Ascending aorta (tissue), 2 donors: ENCODE measurements around the gene LDB1. TPM values are rescaled to one million over a fixed set of nuclear protein-coding genes. Genes with fewer than 3 reads are reported as not detected.

Experiments
- DNase-seq, 2 donors: peaks; one replicate each; pipeline ENCODE4 v3.0.0-alpha.2; 2019; ENCODE audit warnings: low spot score in 2 of 2
- H3K27ac ChIP-seq, 2 donors: fragments of 200-600 bp; sonication (generic); one replicate each; pipeline ENCODE4 v1.5.1; 2016 to 2017; ENCODE audit warnings: mild to moderate bottlenecking in 1 of 2
- H3K27me3 ChIP-seq: fragments of 200-600 bp; sonication (generic); one replicate; pipeline ENCODE4 v1.5.1; 2017
- H3K36me3 ChIP-seq, 2 donors: fragments of 200-600 bp; sonication (generic); one replicate each; pipeline ENCODE4 v1.5.1; 2016
- H3K4me1 ChIP-seq, 2 donors: fragments of 200-600 bp; sonication (generic); one replicate each; pipeline ENCODE4 v1.5.1; 2016 to 2017; ENCODE audit warnings: mild to moderate bottlenecking in 1 of 2
- H3K4me3 ChIP-seq, 2 donors: fragments of 200-600 bp; sonication (generic); one replicate each; pipeline ENCODE4 v1.5.1; 2016 to 2017; ENCODE audit warnings: mild to moderate bottlenecking in 1 of 2
- H3K9me3 ChIP-seq, 2 donors: fragments of 200-600 bp; sonication (generic); one replicate each; pipeline ENCODE4 v1.5.1; 2016
- intact Hi-C: fragments of 100-400 bp; cut with DNase I; formaldehyde crosslinking; loops from one replicate; pipeline ENCODE4 v1.15.1; 2023
- total RNA-seq: library from RNA; depleted of rRNA; stranded (reverse); fragments of >200 nt; gene quantifications from one replicate; pipeline ENCODE4 v1.1.0, GENCODE V29; 2016
- TF ChIP-seq, protein P1 (sequence below), 3 experiments: fragments of 200-600 bp in 2 of 3; fragments of 450-650 bp in 1 of 3; sonication (generic) in 2 of 3; IDR thresholded peaks; one replicate each; pipeline ENCODE4 v1.5.1; 2016 to 2019; ENCODE audit warnings: antibody characterized with exemption in 3 of 3, mild to moderate bottlenecking in 1 of 3, moderate library complexity in 1 of 3

LDB1 gene
- total RNA-seq, 1 donor from 2014 or later = 29.8 TPM

DNA sequence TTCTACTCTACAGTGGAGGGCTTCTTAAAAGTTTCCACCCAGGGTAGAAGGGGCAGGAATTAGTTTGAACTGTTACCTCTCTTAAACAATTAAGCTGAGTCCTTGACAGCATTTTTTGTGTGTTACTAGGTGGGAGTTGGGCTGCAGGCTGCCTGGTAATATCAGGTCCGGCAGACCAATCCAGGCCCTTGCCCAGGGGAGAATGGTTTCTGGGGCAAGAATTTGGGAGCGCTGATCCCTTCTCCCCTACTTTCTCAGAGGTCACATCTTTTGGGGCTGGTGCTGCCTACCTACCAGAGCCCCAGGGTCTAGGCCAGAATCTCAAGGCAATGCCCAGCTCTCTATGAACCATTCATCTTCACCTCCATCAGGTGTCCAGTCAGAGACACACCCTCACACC is 14.2 kb upstream of the LDB1 start:
- no peaks in the 10 kb centered on the region for H3K27me3 ChIP-seq
- intact Hi-C loops = loop anchor here (5.0 kb wide), 1 partner anchor 77 kb away; the partner anchor contains the start of gene ARMH3
- peak overlapping the region; percentile 76 to 81 for H3K4me3 ChIP-seq
- peak overlapping the region; percentile 93 to 97 for H3K27ac ChIP-seq
- DNase-seq = no peak
- TF ChIP-seq, protein P1, sequence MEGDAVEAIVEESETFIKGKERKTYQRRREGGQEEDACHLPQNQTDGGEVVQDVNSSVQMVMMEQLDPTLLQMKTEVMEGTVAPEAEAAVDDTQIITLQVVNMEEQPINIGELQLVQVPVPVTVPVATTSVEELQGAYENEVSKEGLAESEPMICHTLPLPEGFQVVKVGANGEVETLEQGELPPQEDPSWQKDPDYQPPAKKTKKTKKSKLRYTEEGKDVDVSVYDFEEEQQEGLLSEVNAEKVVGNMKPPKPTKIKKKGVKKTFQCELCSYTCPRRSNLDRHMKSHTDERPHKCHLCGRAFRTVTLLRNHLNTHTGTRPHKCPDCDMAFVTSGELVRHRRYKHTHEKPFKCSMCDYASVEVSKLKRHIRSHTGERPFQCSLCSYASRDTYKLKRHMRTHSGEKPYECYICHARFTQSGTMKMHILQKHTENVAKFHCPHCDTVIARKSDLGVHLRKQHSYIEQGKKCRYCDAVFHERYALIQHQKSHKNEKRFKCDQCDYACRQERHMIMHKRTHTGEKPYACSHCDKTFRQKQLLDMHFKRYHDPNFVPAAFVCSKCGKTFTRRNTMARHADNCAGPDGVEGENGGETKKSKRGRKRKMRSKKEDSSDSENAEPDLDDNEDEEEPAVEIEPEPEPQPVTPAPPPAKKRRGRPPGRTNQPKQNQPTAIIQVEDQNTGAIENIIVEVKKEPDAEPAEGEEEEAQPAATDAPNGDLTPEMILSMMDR (IDR thresholded peaks at IDR 0.05) = no peak
- no peaks in the 10 kb centered on the region for H3K9me3 ChIP-seq
- peaks cover 18 to 20% of the 10 kb centered on the region in 2 donors for H3K36me3 ChIP-seq
- H3K4me1 ChIP-seq = peaks cover 5 to 17% of the 10 kb centered on the region in 2 donors

DNA sequence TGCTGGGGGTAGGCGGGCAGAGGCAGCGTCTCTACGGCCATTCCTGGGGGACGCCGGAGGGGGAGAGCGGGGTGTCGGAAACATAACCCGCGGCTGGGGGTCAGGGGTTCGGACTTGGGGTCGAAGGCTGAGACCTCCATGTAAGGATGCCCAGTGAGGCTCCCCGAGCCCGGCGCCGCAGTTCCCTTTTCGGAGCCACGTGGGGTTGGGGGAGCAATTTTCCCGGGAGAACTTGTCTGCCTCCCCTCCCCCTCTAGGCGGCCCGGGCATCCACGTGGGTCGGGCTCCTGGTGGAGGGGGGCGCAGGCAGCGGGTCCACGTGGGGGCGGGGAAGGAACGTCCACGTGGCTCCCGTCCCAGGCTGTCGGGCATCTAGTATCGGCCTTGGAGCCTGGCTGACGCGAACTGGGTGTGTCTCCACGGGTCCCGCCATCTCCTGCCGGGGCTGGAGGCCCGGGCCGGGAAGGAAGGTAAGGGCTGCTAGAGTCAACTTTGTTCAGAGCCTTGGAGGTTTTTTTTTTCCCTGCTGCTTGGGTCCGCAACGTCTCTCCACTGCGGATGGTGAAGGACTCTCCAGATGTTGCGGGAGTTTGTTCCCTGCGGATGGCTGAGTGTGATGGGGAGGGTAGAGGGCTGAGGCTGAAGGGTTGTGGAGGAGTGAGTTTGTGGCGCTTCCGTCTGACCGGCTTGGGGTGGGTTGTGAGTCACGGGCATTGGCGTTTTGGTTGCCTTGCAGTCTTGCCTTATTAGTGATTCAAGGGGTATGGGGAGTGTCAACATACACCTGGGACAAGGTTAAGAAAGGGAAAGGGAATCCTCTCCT is 13.4 kb upstream of the LDB1 start:
- peak overlapping the region; percentile 93 to 97 for H3K27ac ChIP-seq
- peak overlapping the region; percentile 76 to 81 for H3K4me3 ChIP-seq
- intact Hi-C loops = loop anchor here (1.0 to 5.0 kb wide), 3 partner anchors 13 to 111 kb away; partner anchors contain the start of genes ARMH3, GBF1 and LDB1
- no peaks in the 10 kb centered on the region for H3K27me3 ChIP-seq
- peaks cover 5 to 17% of the 10 kb centered on the region in 2 donors for H3K4me1 ChIP-seq
- TF ChIP-seq, protein P1 (IDR thresholded peaks at IDR 0.05) = no peak
- no peaks in the 10 kb centered on the region for H3K9me3 ChIP-seq
- DNase-seq = peak in 1 of 2 donors; percentile 85
- peaks cover 9 to 11% of the 10 kb centered on the region in 2 donors for H3K36me3 ChIP-seq

DNA sequence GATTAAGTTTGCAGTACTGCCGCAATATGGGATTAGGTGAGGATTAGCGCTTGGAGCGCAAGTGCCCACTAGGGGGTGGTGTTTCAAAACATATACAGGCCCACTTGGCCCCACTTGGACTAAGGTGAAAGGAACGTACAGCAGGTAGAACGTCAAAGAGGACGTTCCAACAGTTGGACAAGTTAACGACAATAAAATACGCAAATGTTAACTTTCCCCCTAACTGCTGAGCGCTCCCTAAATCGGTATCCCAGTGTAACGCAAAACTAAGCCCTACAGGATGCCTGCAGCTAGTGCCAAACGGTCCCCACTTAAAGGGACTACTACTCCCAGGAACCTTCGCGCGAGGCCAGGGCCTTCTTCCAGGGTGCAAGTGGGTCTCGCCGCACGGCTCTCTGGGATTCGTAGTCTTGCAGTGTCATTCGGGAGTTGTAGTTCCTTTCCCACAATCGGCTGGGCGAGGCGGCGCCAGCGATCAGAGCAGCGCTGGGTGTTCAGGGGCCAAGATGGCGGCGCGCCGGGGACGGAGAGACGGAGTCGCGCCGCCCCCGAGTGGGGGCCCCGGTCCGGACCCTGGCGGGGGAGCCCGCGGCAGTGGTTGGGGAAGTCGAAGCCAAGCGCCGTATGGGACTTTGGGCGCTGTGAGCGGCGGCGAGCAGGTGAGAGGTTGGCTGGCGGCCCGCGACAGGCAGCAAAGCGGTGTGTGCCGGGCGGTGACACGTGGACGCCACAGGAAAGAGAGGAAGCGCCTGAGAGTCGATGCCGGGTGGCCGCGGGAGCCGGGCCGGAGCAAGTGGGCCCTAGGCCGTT is 12.6 kb upstream of the LDB1 start, which contains the start of gene PPRC1:
TSS of gene PPRC1 (plus strand) at position 478 of the 810 bp plus-strand sequence. CDS start at position 507, 29 bp downstream.
- H3K27ac ChIP-seq = peak within 1 kb of the TSS; percentile 93 to 97
- H3K4me3 ChIP-seq = peak within 1 kb of the TSS; percentile 76 to 81
- peaks cover 5 to 17% of the 10 kb centered on the region in 2 donors for H3K4me1 ChIP-seq
- intact Hi-C loops = loop anchor here (1.0 to 5.0 kb wide), 4 partner anchors 12 to 112 kb away; partner anchors contain the start of genes ARMH3, GBF1, LDB1 and NOLC1
- no peaks in the 10 kb centered on the region for H3K27me3 ChIP-seq
- DNase-seq = peak; percentile 97 to 100
- TF ChIP-seq, protein P1 (IDR thresholded peaks at IDR 0.05) = peak; percentile 82 to 93 (median 86)
- peaks cover 2 to 3% of the 10 kb centered on the region in 2 donors for H3K36me3 ChIP-seq
- no peaks in the 10 kb centered on the region for H3K9me3 ChIP-seq

DNA sequence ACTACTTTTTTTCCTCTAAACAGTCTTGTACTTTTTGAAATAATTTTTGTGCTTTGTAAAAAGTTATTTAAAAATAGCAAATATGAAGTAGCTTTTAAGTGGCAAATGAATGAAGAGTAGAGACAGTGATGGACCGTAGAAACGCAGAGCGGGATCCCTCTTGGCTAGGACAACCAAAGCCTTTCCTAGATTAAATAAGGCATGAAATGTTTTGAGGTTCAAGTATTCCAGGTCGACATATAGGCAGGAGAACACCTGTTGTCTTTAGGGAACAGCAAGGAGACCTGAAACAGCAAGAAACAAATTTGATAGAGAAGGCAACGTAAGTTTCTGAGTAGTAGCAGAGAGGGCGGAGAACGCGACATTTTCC is 12.0 kb upstream of the LDB1 start:
- TF ChIP-seq, protein P1 (IDR thresholded peaks at IDR 0.05) = no peak
- Histone ChIP-seq H3K4me3 (peak overlapping the region; percentile 76 to 81), H3K9me3 (no peaks in the 10 kb centered on the region), H3K27ac (peak overlapping the region; percentile 93 to 97), H3K4me1 (peaks cover 5 to 17% of the 10 kb centered on the region in 2 donors), H3K36me3 (no peaks in the 10 kb centered on the region), H3K27me3 (no peaks in the 10 kb centered on the region)
- intact Hi-C loops = loop anchor here (1.0 to 5.0 kb wide), 3 partner anchors 20 to 113 kb away; partner anchors contain the start of genes ARMH3, GBF1 and NOLC1
- no peak for DNase-seq
